ENCODE results near the gene IRX3. TPM values are rescaled to one million over a fixed set of nuclear protein-coding genes. Genes with fewer than 3 reads are reported as not detected.

Gene IRX3
- total and polyA plus RNA-seq, 3 experiments from 2014 or later, result not detected

GRCh38 chr16:54320697-54321340 is 34.2 kb upstream of the IRX3 start:
- POLR2A ChIA-PET, result no interaction called here
- peak overlapping the region in 1 of 8 donors; percentile 26 for H3K27ac Mint-ChIP-seq
- H3K36me3 Mint-ChIP-seq, result no peaks in the 10 kb centered on the region
- H3K4me3 Mint-ChIP-seq, result no peak overlapping the region
- H3K4me1 ChIP-seq (ENCODE audit: insufficient read depth, low read length), result no peaks in the 10 kb centered on the region
- H3K36me3 ChIP-seq (ENCODE audit: insufficient read depth, low read length), result no peaks in the 10 kb centered on the region
- H3K9me3 ChIP-seq (ENCODE audit: low read length), result no peaks in the 10 kb centered on the region
- H3K4me3 ChIP-seq (ENCODE audit: low read length), result no peak overlapping the region
- H3K27me3 ChIP-seq (ENCODE audit: insufficient read depth, low read length, poor library complexity, severe bottlenecking), result no peaks in the 10 kb centered on the region
- H3K4me1 Mint-ChIP-seq, result no peaks in the 10 kb centered on the region
- CTCF ChIA-PET, result no interaction called here
- H3K27me3 Mint-ChIP-seq, result no peaks in the 10 kb centered on the region
- no peaks in the 10 kb centered on the region for H3K9me3 Mint-ChIP-seq
- no peak for DNase-seq
- H3K27ac ChIP-seq (ENCODE audit: low read depth, low read length), result no peak overlapping the region

GRCh38 chr16:54318941-54319340 is 32.4 kb upstream of the IRX3 start:
- H3K27ac Mint-ChIP-seq, result no peak overlapping the region

GRCh38 chr16:54317101-54317611 is 30.6 kb upstream of the IRX3 start:
- Mint-ChIP-seq H3K9me3 (no peaks in the 10 kb centered on the region), H3K4me1 (no peaks in the 10 kb centered on the region), H3K36me3 (no peaks in the 10 kb centered on the region), H3K27me3 (no peaks in the 10 kb centered on the region), H3K4me3 (no peak overlapping the region), H3K27ac (no peak overlapping the region)
- no peaks in the 10 kb centered on the region for H3K27me3 ChIP-seq (ENCODE audit: insufficient read depth, low read length, poor library complexity, severe bottlenecking)
- H3K9me3 ChIP-seq (ENCODE audit: low read length), result no peaks in the 10 kb centered on the region
- H3K27ac ChIP-seq (ENCODE audit: low read depth, low read length), result no peak overlapping the region
- no peak overlapping the region for H3K4me3 ChIP-seq (ENCODE audit: low read length)
- no peak for DNase-seq
- H3K36me3 ChIP-seq (ENCODE audit: insufficient read depth, low read length), result no peaks in the 10 kb centered on the region
- CTCF ChIA-PET, result no interaction called here
- POLR2A ChIA-PET, result no interaction called here
- H3K4me1 ChIP-seq (ENCODE audit: insufficient read depth, low read length), result no peaks in the 10 kb centered on the region

More at GRCh38 chr16:54318941-54319340, 32.4 kb upstream of the IRX3 start:
- H3K36me3 Mint-ChIP-seq, result no peaks in the 10 kb centered on the region
- Histone ChIP-seq H3K27me3 (ENCODE audit: insufficient read depth, low read length, poor library complexity, severe bottlenecking) (no peaks in the 10 kb centered on the region), H3K4me1 (ENCODE audit: insufficient read depth, low read length) (no peaks in the 10 kb centered on the region), H3K36me3 (ENCODE audit: insufficient read depth, low read length) (no peaks in the 10 kb centered on the region), H3K9me3 (ENCODE audit: low read length) (no peaks in the 10 kb centered on the region), H3K27ac (ENCODE audit: low read depth, low read length) (no peak overlapping the region), H3K4me3 (ENCODE audit: low read length) (no peak overlapping the region)
- no peak for DNase-seq
- H3K27me3 Mint-ChIP-seq, result no peaks in the 10 kb centered on the region
- ChIA-PET POLR2A (no interaction called here), CTCF (no interaction called here)
- no peak overlapping the region for H3K4me3 Mint-ChIP-seq
- H3K4me1 Mint-ChIP-seq, result no peaks in the 10 kb centered on the region
- H3K9me3 Mint-ChIP-seq, result no peaks in the 10 kb centered on the region

- Mint-ChIP-seq H3K9me3 (peaks cover 0 to 1% (median 0%) of the 10 kb centered on the region in 5 donors), H3K27me3 (no peaks in the 10 kb centered on the region), H3K4me3 (no peak overlapping the region), H3K4me1 (no peaks in the 10 kb centered on the region), H3K36me3 (no peaks in the 10 kb centered on the region), H3K27ac (no peak overlapping the region)
- ChIA-PET CTCF (no interaction called here), POLR2A (no interaction called here)
- no peaks in the 10 kb centered on the region for H3K9me3 ChIP-seq (ENCODE audit: low read length)
- no peak overlapping the region for H3K27ac ChIP-seq (ENCODE audit: low read depth, low read length)
- H3K4me3 ChIP-seq (ENCODE audit: low read length), result no peak overlapping the region
- H3K4me1 ChIP-seq (ENCODE audit: insufficient read depth, low read length), result no peaks in the 10 kb centered on the region
- DNase-seq, result no peak
- H3K27me3 ChIP-seq (ENCODE audit: insufficient read depth, low read length, poor library complexity, severe bottlenecking), result no peaks in the 10 kb centered on the region
- H3K36me3 ChIP-seq (ENCODE audit: insufficient read depth, low read length), result no peaks in the 10 kb centered on the region
These were observed 29.7 kb upstream of the IRX3 start for GRCh38 chr16:54316095-54316889.

GRCh38 chr16:54313789-54314188 is 27.2 kb upstream of the IRX3 start:
- ChIA-PET POLR2A (no interaction called here), CTCF (no interaction called here)
- H3K4me3 ChIP-seq (ENCODE audit: low read length), result no peak overlapping the region
- no peaks in the 10 kb centered on the region for H3K36me3 ChIP-seq (ENCODE audit: insufficient read depth, low read length)
- H3K27me3 Mint-ChIP-seq, result no peaks in the 10 kb centered on the region
- H3K27ac Mint-ChIP-seq, result no peak overlapping the region
- no peak overlapping the region for H3K4me3 Mint-ChIP-seq
- no peak overlapping the region for H3K27ac ChIP-seq (ENCODE audit: low read depth, low read length)
- H3K36me3 Mint-ChIP-seq, result no peaks in the 10 kb centered on the region
- no peaks in the 10 kb centered on the region for H3K4me1 Mint-ChIP-seq
- no peaks in the 10 kb centered on the region for H3K27me3 ChIP-seq (ENCODE audit: insufficient read depth, low read length, poor library complexity, severe bottlenecking)
- no peak for DNase-seq
- H3K4me1 ChIP-seq (ENCODE audit: insufficient read depth, low read length), result no peaks in the 10 kb centered on the region
- H3K9me3 ChIP-seq (ENCODE audit: low read length), result no peaks in the 10 kb centered on the region
- H3K9me3 Mint-ChIP-seq, result peaks cover 0 to 1% (median 0%) of the 10 kb centered on the region in 5 donors

GRCh38 chr16:54312502-54312991 is 26.0 kb upstream of the IRX3 start:
- no peaks in the 10 kb centered on the region for H3K4me1 Mint-ChIP-seq
- H3K4me3 Mint-ChIP-seq, result no peak overlapping the region
- ChIA-PET CTCF (no interaction called here), POLR2A (no interaction called here)
- Histone ChIP-seq H3K9me3 (ENCODE audit: low read length) (no peaks in the 10 kb centered on the region), H3K4me1 (ENCODE audit: insufficient read depth, low read length) (no peaks in the 10 kb centered on the region), H3K36me3 (ENCODE audit: insufficient read depth, low read length) (no peaks in the 10 kb centered on the region), H3K4me3 (ENCODE audit: low read length) (no peak overlapping the region), H3K27me3 (ENCODE audit: insufficient read depth, low read length, poor library complexity, severe bottlenecking) (no peaks in the 10 kb centered on the region), H3K27ac (ENCODE audit: low read depth, low read length) (no peak overlapping the region)
- DNase-seq, result no peak
- H3K36me3 Mint-ChIP-seq, result no peaks in the 10 kb centered on the region
- H3K27ac Mint-ChIP-seq, result no peak overlapping the region
- H3K27me3 Mint-ChIP-seq, result peaks cover 0 to 2% of the 10 kb centered on the region in 2 donors
- peaks cover 0 to 1% (median 0%) of the 10 kb centered on the region in 5 donors for H3K9me3 Mint-ChIP-seq

GRCh38 chr16:54309341-54309740 is 22.8 kb upstream of the IRX3 start:
- ChIA-PET POLR2A (no interaction called here), CTCF (no interaction called here)
- no peak overlapping the region for H3K27ac Mint-ChIP-seq
- peaks cover 4 to 5% of the 10 kb centered on the region in 2 donors for H3K27me3 Mint-ChIP-seq
- H3K9me3 Mint-ChIP-seq, result peaks cover 0 to 2% (median 0%) of the 10 kb centered on the region in 5 donors
- Histone ChIP-seq H3K27me3 (ENCODE audit: insufficient read depth, low read length, poor library complexity, severe bottlenecking) (no peaks in the 10 kb centered on the region), H3K27ac (ENCODE audit: low read depth, low read length) (no peak overlapping the region), H3K36me3 (ENCODE audit: insufficient read depth, low read length) (no peaks in the 10 kb centered on the region), H3K4me3 (ENCODE audit: low read length) (no peak overlapping the region), H3K4me1 (ENCODE audit: insufficient read depth, low read length) (no peaks in the 10 kb centered on the region), H3K9me3 (ENCODE audit: low read length) (no peaks in the 10 kb centered on the region)
- no peak for DNase-seq
- no peaks in the 10 kb centered on the region for H3K36me3 Mint-ChIP-seq
- no peak overlapping the region for H3K4me3 Mint-ChIP-seq
- no peaks in the 10 kb centered on the region for H3K4me1 Mint-ChIP-seq

- ChIA-PET POLR2A (no interaction called here), CTCF (no interaction called here)
- Histone ChIP-seq H3K36me3 (ENCODE audit: insufficient read depth, low read length) (no peaks in the 10 kb centered on the region), H3K27ac (ENCODE audit: low read depth, low read length) (no peak overlapping the region), H3K4me1 (ENCODE audit: insufficient read depth, low read length) (no peaks in the 10 kb centered on the region), H3K9me3 (ENCODE audit: low read length) (no peaks in the 10 kb centered on the region), H3K27me3 (ENCODE audit: insufficient read depth, low read length, poor library complexity, severe bottlenecking) (no peaks in the 10 kb centered on the region), H3K4me3 (ENCODE audit: low read length) (no peak overlapping the region)
- H3K27ac Mint-ChIP-seq, result peak overlapping the region in 1 of 8 donors; percentile 18
- H3K9me3 Mint-ChIP-seq, result peaks cover 0 to 2% (median 0%) of the 10 kb centered on the region in 5 donors
- no peaks in the 10 kb centered on the region for H3K36me3 Mint-ChIP-seq
- no peak for DNase-seq
- H3K4me3 Mint-ChIP-seq, result no peak overlapping the region
- H3K4me1 Mint-ChIP-seq, result no peaks in the 10 kb centered on the region
- peaks cover 12% of the 10 kb centered on the region in 2 donors for H3K27me3 Mint-ChIP-seq
These were observed 18.5 kb upstream of the IRX3 start for GRCh38 chr16:54305080-54305479.

Measured in CD8-positive, alpha-beta memory T cell (primary cell).